HAP-1 (cell line): ENCODE measurements around the gene COL23A1.
"Not testable (repeated sequence)": the region's sequence is repeated elsewhere in the genome, so short reads cannot be mapped to it uniquely, and the experiment has no call there.

Experiments used
- DNase-seq, 2 experiments: peaks; one replicate each; pipeline ENCODE4 v3.0.0-alpha.2; 2016 to 2020; ENCODE audit warnings: low spot score in 2 of 2
- H3K27me3 ChIP-seq: fragments of 250-450 bp; sonication (Bioruptor Pico); 2 replicates; pipeline ENCODE4 v1.5.1; 2020; ENCODE audit warnings: low read depth, mild to moderate bottlenecking, moderate library complexity
- H3K36me3 ChIP-seq: fragments of 250-450 bp; sonication (Bioruptor Pico); replicated peaks from 2 replicates; pipeline ENCODE4 v1.5.1; 2020; ENCODE audit warnings: mild to moderate bottlenecking
- H3K4me1 ChIP-seq: fragments of 250-450 bp; sonication (Bioruptor Pico); 2 replicates; pipeline ENCODE4 v1.5.1; 2020; ENCODE audit warnings: mild to moderate bottlenecking
- H3K4me3 ChIP-seq: fragments of 250-450 bp; sonication (Bioruptor Pico); 2 replicates; pipeline ENCODE4 v1.5.1; 2020; ENCODE audit warnings: mild to moderate bottlenecking, moderate library complexity
- H3K9me3 ChIP-seq: fragments of 250-450 bp; sonication (Bioruptor Pico); 2 replicates; pipeline ENCODE4 v1.5.1; 2020; ENCODE audit warnings: mild to moderate bottlenecking, moderate library complexity
- in situ Hi-C: fragments of 300-500 bp; cut with MboI; formaldehyde crosslinking; loops from 3 replicates; pipeline ENCODE4 v1.14.3; 2020; ENCODE audit warnings: low sequenced_read_pairs, inconsistent platforms, mixed read lengths

Gene COL23A1

GRCh38 chr5:178612299-178612698 lies 22.1 kb upstream of the COL23A1 start:
- no peak overlapping the region for H3K4me3 ChIP-seq
- H3K36me3 ChIP-seq = peaks cover 85% of the 10 kb centered on the region

GRCh38 chr5:178606269-178606668 lies 16.1 kb upstream of the COL23A1 start:
- Histone ChIP-seq H3K36me3 (peaks cover 77% of the 10 kb centered on the region), H3K4me3 (no peak overlapping the region), H3K9me3 (no peaks in the 10 kb centered on the region), H3K4me1 (no peaks in the 10 kb centered on the region), H3K27me3 (no peaks in the 10 kb centered on the region)
- in situ Hi-C loops = no loop called here
- DNase-seq = no peak

More at GRCh38 chr5:178612299-178612698, 22.1 kb upstream of the COL23A1 start:
- H3K9me3 ChIP-seq = no peaks in the 10 kb centered on the region
- no peaks in the 10 kb centered on the region for H3K27me3 ChIP-seq
- DNase-seq = no peak
- no peaks in the 10 kb centered on the region for H3K4me1 ChIP-seq
- in situ Hi-C loops = no loop called here

- in situ Hi-C loops = no loop called here
- no peaks in the 10 kb centered on the region for H3K27me3 ChIP-seq
- peaks cover 74% of the 10 kb centered on the region for H3K36me3 ChIP-seq
- DNase-seq = no peak
- no peaks in the 10 kb centered on the region for H3K9me3 ChIP-seq
- H3K4me1 ChIP-seq = no peaks in the 10 kb centered on the region
- no peak overlapping the region for H3K4me3 ChIP-seq
Observed at GRCh38 chr5:178605788-178606187, 15.6 kb upstream of the COL23A1 start.

- Histone ChIP-seq H3K4me1 (no peaks in the 10 kb centered on the region), H3K9me3 (no peaks in the 10 kb centered on the region), H3K4me3 (no peak overlapping the region), H3K36me3 (peaks cover 55% of the 10 kb centered on the region), H3K27me3 (no peaks in the 10 kb centered on the region)
- in situ Hi-C loops = no loop called here
- DNase-seq = no peak
Observed at GRCh38 chr5:178602752-178603151, 12.6 kb upstream of the COL23A1 start.

GRCh38 chr5:178595750-178596149 lies 5.6 kb upstream of the COL23A1 start:
- no peaks in the 10 kb centered on the region; the same call in 1 of the 2 replicates for H3K36me3 ChIP-seq
- no peaks in the 10 kb centered on the region for H3K4me1 ChIP-seq
- in situ Hi-C loops = no loop called here
- H3K9me3 ChIP-seq = 0 out of 2 replicates have a peak, but pooled peaks cover 5% of the 10 kb centered on the region
- no peak for DNase-seq
- no peak overlapping the region for H3K4me3 ChIP-seq
- H3K27me3 ChIP-seq = no peaks in the 10 kb centered on the region

- Histone ChIP-seq H3K4me1 (no peaks in the 10 kb centered on the region), H3K36me3 (no peaks in the 10 kb centered on the region; the same call in 1 of the 2 replicates), H3K9me3 (0 out of 2 replicates have a peak, but pooled peaks cover 5% of the 10 kb centered on the region), H3K4me3 (no peak overlapping the region), H3K27me3 (no peaks in the 10 kb centered on the region)
- in situ Hi-C loops = no loop called here
- no peak for DNase-seq
Observed at GRCh38 chr5:178595150-178595549, 5.0 kb upstream of the COL23A1 start.

GRCh38 chr5:178590924-178591423 lies 781 bp upstream of the COL23A1 start:
- DNase-seq = no peak
- in situ Hi-C loops = loop anchor here (5.0 kb wide), 1 partner anchor 309 kb away; no protein-coding TSS in a partner anchor
- Histone ChIP-seq H3K4me1 (no peaks in the 10 kb centered on the region), H3K36me3 (no peaks in the 10 kb centered on the region), H3K27me3 (0 out of 2 replicates have a peak, but pooled peaks cover 2% of the 10 kb centered on the region), H3K4me3 (peak overlapping the region; percentile 33), H3K9me3 (0 out of 2 replicates have a peak, but pooled peaks cover 5% of the 10 kb centered on the region)

GRCh38 chr5:178589180-178590140 lies 733 bp downstream of the COL23A1 start:
- Histone ChIP-seq H3K4me3 (peak overlapping the region; percentile 14), H3K4me1 (no peaks in the 10 kb centered on the region), H3K9me3 (no peaks in the 10 kb centered on the region), H3K36me3 (no peaks in the 10 kb centered on the region), H3K27me3 (0 out of 2 replicates have a peak, but pooled peaks cover 2% of the 10 kb centered on the region)
- DNase-seq = peak in 1 of 2 experiments; percentile 51
- in situ Hi-C loops = loop anchor here (5.0 kb wide), 1 partner anchor 307 kb away; no protein-coding TSS in a partner anchor

GRCh38 chr5:178588769-178589168 lies 1.4 kb downstream of the COL23A1 start:
- H3K9me3 ChIP-seq = no peaks in the 10 kb centered on the region
- H3K4me3 ChIP-seq = no peak overlapping the region
- H3K4me1 ChIP-seq = no peaks in the 10 kb centered on the region
- in situ Hi-C loops = no loop called here
- no peaks in the 10 kb centered on the region for H3K36me3 ChIP-seq
- no peak for DNase-seq
- 0 out of 2 replicates have a peak, but pooled peaks cover 2% of the 10 kb centered on the region for H3K27me3 ChIP-seq

GRCh38 chr5:178587763-178588611 lies 2.2 kb downstream of the COL23A1 start:
- H3K9me3 ChIP-seq = no peaks in the 10 kb centered on the region
- 0 out of 2 replicates have a peak, but pooled peaks cover 2% of the 10 kb centered on the region for H3K27me3 ChIP-seq
- no peak for DNase-seq
- H3K4me3 ChIP-seq = no peak overlapping the region
- in situ Hi-C loops = no loop called here
- H3K4me1 ChIP-seq = no peaks in the 10 kb centered on the region
- no peaks in the 10 kb centered on the region for H3K36me3 ChIP-seq

GRCh38 chr5:178586396-178586795 lies 3.8 kb downstream of the COL23A1 start:
- no peak overlapping the region for H3K4me3 ChIP-seq
- 0 out of 2 replicates have a peak, but pooled peaks cover 2% of the 10 kb centered on the region for H3K27me3 ChIP-seq
- no peaks in the 10 kb centered on the region for H3K36me3 ChIP-seq
- H3K9me3 ChIP-seq = no peaks in the 10 kb centered on the region
- no peaks in the 10 kb centered on the region for H3K4me1 ChIP-seq
- in situ Hi-C loops = no loop called here
- DNase-seq = no peak

- H3K4me1 ChIP-seq, H3K4me3 ChIP-seq, H3K9me3 ChIP-seq, in situ Hi-C loops, H3K36me3 ChIP-seq, H3K27me3 ChIP-seq: not testable (repeated sequence)
- peak in 1 of 2 experiments; percentile 48 for DNase-seq
Observed at GRCh38 chr5:178585421-178585820, 4.8 kb downstream of the COL23A1 start.

GRCh38 chr5:178583279-178583678 lies 6.9 kb downstream of the COL23A1 start:
- in situ Hi-C loops = no loop called here

More at GRCh38 chr5:178583279-178583678, 6.9 kb downstream of the COL23A1 start:
- Histone ChIP-seq H3K4me3 (no peak overlapping the region), H3K36me3 (no peaks in the 10 kb centered on the region), H3K9me3 (no peaks in the 10 kb centered on the region), H3K27me3 (no peaks in the 10 kb centered on the region), H3K4me1 (no peaks in the 10 kb centered on the region)
- DNase-seq = no peak
